Lower leg skin (tissue), 3 donors: Measurements from ENCODE around the gene COG4.

Experiments
- CTCF ChIP-seq, 3 donors: fragments of 450-650 bp; IDR thresholded peaks; one replicate each; pipeline ENCODE4 v1.5.1; 2016; ENCODE audit warnings: antibody characterized with exemption in 3 of 3, mild to moderate bottlenecking in 3 of 3, moderate library complexity in 2 of 3
- POLR2A ChIP-seq, 2 donors: fragments of 450-650 bp; IDR thresholded peaks; one replicate each; pipeline ENCODE4 v1.6.1; 2016 to 2017; ENCODE audit warnings: antibody characterized with exemption in 2 of 2, mild to moderate bottlenecking in 1 of 2, moderate library complexity in 1 of 2

- TF ChIP-seq CTCF (IDR thresholded peaks at IDR 0.05) (no peak), POLR2A (IDR thresholded peaks at IDR 0.05) (no peak)
Observed at GRCh38 chr16:70548936-70549335, 25.6 kb upstream of the COG4 start.
